Esophagus muscularis mucosa (tissue), 4 donors: ENCODE results near the gene SPPL3. TPM values are rescaled to one million over a fixed set of nuclear protein-coding genes. Genes with fewer than 3 reads are reported as not detected.
"Not testable (repeated sequence)": the region's sequence is repeated elsewhere in the genome, so short reads cannot be mapped to it uniquely, and the experiment has no call there.

Source experiments
- DNase-seq: peaks from one replicate; pipeline ENCODE4 v3.0.0-alpha.2; 2017; ENCODE audit errors: extremely low spot score
- H3K27ac ChIP-seq, 4 donors: fragments of 200-600 bp; sonication (generic); replicated peaks in 1 of 4; 1 replicate in 3 of 4; 2 replicates in 1 of 4; pipeline ENCODE4 v1.5.1; 2016 to 2019; ENCODE audit warnings: mild to moderate bottlenecking in 1 of 4
- H3K27me3 ChIP-seq, 4 donors: fragments of 200-600 bp; sonication (generic); one replicate each; pipeline versions ENCODE4 v1.5.1 to v1.6.0; 2016 to 2019
- H3K36me3 ChIP-seq, 4 donors: fragments of 200-600 bp; sonication (generic); one replicate each; pipeline ENCODE4 v1.5.1; 2016 to 2019
- H3K4me1 ChIP-seq, 4 donors: fragments of 200-600 bp; sonication (generic); one replicate each; pipeline ENCODE4 v1.5.1; 2016 to 2019
- H3K4me3 ChIP-seq, 4 donors: fragments of 200-600 bp; sonication (generic); 1 replicate in 2 of 4; 2 replicates in 2 of 4; pipeline ENCODE4 v1.5.1; 2016 to 2019; ENCODE audit warnings: mild to moderate bottlenecking in 4 of 4, moderate library complexity in 1 of 4
- H3K9me3 ChIP-seq, 4 donors: fragments of 200-600 bp; sonication (generic); 1 replicate in 3 of 4; 2 replicates in 1 of 4; pipeline ENCODE4 v1.5.1; 2016 to 2019
- EP300 ChIP-seq: sonication (generic); formaldehyde crosslinking; IDR thresholded peaks from one replicate; pipeline ENCODE4 v1.6.1; 2017; ENCODE audit warnings: antibody characterized with exemption
- POLR2A ChIP-seq: fragments of 450-650 bp; IDR thresholded peaks from one replicate; pipeline ENCODE4 v1.6.1; 2017; ENCODE audit warnings: antibody characterized with exemption, moderate library complexity, mild to moderate bottlenecking, low read depth
- POLR2AphosphoS5 ChIP-seq, 2 donors: sonication (generic); formaldehyde crosslinking; IDR thresholded peaks; one replicate each; pipeline ENCODE4 v1.6.1; 2017; ENCODE audit warnings: antibody characterized with exemption in 2 of 2
- WGBS: methylation state at CpG from one replicate; pipeline ENCODE4 v1.1.5; 2018; 5-methylcytosine and 5-hydroxymethylcytosine counted together
- intact Hi-C: fragments of 100-400 bp; cut with DNase I; formaldehyde crosslinking; loops from one replicate; pipeline ENCODE4 v1.15.1; 2023
- total RNA-seq, 4 donors: library from RNA; depleted of rRNA; stranded (reverse); fragments of >200 nt; gene quantifications; one replicate each; pipeline versions ENCODE4 v1.1.0 to v1.2.1, GENCODE V29; 2016
- TF ChIP-seq, protein P1 (sequence below), 3 experiments: fragments of 200-600 bp in 2 of 3; fragments of 450-650 bp in 1 of 3; sonication (generic) in 2 of 3; IDR thresholded peaks; one replicate each; pipeline ENCODE4 v1.5.1; 2017 to 2019; ENCODE audit warnings: antibody characterized with exemption in 3 of 3, mild to moderate bottlenecking in 2 of 3, moderate library complexity in 1 of 3

Gene SPPL3
- total RNA-seq, 4 donors from 2014 or later, result 18.4 to 32.1 (median 21.8) TPM

DNA sequence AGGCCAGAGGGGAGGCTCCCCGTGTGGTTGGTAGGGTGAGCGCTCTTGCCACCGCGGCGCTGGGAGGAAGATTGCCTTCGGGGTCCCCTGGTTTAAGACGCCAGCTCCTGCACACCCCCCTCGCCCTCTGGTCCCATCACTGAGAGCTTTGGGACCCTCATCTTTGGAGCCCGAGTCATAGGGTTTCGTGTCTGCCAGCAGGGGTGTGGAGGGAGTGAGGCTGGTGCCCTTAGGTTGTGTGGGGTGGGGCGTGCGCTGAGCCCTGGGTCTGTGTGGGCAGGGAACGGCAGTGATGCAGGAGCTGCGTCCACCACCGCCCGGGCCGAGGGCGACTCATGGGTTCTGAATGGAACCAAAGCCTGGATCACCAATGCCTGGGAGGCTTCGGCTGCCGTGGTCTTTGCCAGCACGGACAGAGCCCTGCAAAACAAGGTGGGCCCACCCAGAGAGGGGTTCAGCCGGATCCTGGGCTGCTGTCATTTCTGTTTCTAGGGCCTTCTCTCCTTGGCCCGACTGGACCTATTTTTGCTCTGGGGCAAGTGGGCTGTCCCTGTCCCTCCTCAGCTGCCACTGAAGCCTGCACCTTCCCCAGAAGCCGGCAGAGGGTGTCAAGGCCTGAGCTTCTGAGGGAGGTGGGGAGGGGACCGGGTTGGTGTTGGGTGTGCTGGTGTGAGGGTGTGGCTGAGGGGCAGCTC lies 166.5 kb downstream of the SPPL3 start:
- Histone ChIP-seq H3K9me3 (no peaks in the 10 kb centered on the region), H3K27ac (no peak overlapping the region), H3K27me3 (no peaks in the 10 kb centered on the region), H3K4me3 (no peak overlapping the region), H3K4me1 (no peaks in the 10 kb centered on the region), H3K36me3 (peaks cover 0 to 48% (median 36%) of the 10 kb centered on the region in 4 donors)
- TF ChIP-seq, protein P1, sequence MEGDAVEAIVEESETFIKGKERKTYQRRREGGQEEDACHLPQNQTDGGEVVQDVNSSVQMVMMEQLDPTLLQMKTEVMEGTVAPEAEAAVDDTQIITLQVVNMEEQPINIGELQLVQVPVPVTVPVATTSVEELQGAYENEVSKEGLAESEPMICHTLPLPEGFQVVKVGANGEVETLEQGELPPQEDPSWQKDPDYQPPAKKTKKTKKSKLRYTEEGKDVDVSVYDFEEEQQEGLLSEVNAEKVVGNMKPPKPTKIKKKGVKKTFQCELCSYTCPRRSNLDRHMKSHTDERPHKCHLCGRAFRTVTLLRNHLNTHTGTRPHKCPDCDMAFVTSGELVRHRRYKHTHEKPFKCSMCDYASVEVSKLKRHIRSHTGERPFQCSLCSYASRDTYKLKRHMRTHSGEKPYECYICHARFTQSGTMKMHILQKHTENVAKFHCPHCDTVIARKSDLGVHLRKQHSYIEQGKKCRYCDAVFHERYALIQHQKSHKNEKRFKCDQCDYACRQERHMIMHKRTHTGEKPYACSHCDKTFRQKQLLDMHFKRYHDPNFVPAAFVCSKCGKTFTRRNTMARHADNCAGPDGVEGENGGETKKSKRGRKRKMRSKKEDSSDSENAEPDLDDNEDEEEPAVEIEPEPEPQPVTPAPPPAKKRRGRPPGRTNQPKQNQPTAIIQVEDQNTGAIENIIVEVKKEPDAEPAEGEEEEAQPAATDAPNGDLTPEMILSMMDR (IDR thresholded peaks at IDR 0.05), result peak in 1 of 3 experiments; percentile 18
- no peak for TF ChIP-seq EP300
- intact Hi-C loops, result no loop called here
- DNase-seq, result no peak
- 90% methylated on average over 6 of the region's 25 CpGs for WGBS

DNA sequence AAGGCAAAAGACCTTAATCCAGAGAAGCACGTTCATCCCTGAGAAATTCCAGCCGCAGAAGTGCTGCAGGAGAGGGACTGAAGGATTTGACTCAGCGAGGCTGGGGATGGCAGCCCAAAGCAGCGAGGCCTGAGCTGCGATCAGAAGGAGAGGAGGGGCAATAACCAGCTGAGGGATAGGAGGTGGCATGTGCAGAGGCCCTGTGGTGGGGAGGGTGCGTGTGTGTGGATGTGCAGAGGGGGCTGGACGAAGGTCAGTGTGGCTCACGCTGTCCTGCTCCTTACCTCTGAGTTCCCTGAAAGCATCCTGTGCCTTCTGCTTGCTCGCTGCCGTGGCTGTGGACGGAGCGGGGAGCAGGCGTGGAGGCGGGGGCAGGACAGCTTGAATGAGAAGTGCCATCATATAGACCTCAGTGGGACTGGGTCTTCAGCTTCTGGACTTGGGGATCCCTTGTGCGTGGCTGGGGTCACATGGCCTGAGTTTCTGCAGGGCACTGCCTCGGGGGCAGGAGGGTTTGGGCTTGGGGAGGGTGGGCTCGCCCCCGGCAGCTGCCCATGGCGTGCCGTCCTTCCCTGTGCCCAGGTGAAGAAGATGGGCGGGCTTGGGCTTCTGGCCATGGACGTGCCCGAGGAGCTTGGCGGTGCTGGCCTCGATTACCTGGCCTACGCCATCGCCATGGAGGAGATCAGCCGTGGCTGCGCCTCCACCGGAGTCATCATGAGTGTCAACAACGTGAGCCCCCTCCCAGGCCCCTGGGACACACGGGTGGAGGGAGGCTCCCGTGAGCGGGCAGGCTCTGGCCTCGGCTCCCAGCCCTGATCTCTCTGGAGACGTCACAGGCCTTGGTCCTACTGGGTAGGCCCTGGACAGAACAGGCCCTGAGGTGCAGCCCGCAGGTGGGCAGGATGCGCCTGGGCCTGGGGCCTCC lies 167.5 kb downstream of the SPPL3 start:
- 96% methylated on average over 30 of the region's 38 CpGs for WGBS
- DNase-seq, result no peak
- Histone ChIP-seq H3K9me3 (no peaks in the 10 kb centered on the region), H3K36me3 (peaks cover 0 to 53% (median 36%) of the 10 kb centered on the region in 4 donors), H3K4me3 (no peak overlapping the region), H3K4me1 (no peaks in the 10 kb centered on the region), H3K27ac (no peak overlapping the region), H3K27me3 (no peaks in the 10 kb centered on the region)
- intact Hi-C loops, result no loop called here
- TF ChIP-seq EP300 (no peak), POLR2AphosphoS5 (IDR thresholded peaks at IDR 0.05) (no peak), POLR2A (no peak)
- TF ChIP-seq, protein P1 (IDR thresholded peaks at IDR 0.05), result no peak

DNA sequence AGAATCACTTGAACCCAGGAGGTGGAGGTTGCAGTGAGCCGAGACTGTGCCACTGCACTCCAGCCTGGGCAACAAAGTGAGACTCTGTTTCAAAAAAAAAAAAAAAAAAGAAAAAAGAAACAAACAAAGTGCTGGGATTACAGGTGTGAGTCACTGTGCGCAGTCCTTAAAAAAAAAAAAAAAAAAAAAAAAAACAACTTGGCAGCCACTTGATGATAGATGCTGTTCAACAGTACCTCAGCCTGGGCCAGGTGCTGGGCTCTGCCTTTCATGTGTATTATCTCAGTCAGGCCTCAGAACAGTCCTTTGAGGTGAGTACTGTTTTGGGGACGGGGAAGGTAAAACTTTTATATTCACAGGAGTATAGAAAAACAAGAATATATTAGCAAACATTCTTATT lies 169.0 kb downstream of the SPPL3 start:
- intact Hi-C loops, result no loop called here
- TF ChIP-seq POLR2A (no peak), EP300 (no peak)
- TF ChIP-seq, protein P1 (IDR thresholded peaks at IDR 0.05), result no peak
- H3K27ac ChIP-seq, result no peak overlapping the region
- no peak for DNase-seq
- no peaks in the 10 kb centered on the region for H3K4me1 ChIP-seq
- no peaks in the 10 kb centered on the region for H3K9me3 ChIP-seq
- no peak overlapping the region for H3K4me3 ChIP-seq
- 98% methylated on average over 3 of the region's 3 CpGs for WGBS
- no peaks in the 10 kb centered on the region for H3K27me3 ChIP-seq
- H3K36me3 ChIP-seq, result peaks cover 0 to 66% (median 46%) of the 10 kb centered on the region in 4 donors

DNA sequence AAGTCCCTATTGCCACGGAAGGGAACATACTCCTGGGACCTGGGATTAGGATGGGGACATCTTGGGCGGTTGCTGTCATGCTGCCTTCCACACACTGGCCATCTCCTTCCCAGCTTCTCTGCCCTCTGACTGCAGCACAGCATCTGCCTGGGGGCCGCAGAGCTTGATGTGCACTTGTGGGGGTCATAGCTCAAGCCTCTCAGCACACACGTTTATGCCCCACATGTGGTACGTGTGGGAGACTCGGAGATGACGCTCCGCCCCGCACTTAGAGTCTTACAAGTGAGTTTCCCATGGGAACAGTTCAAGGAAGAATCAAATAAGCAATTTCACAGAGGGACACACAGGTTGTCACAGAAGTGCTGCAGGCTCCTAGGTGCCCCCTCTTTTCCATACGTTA lies 169.9 kb downstream of the SPPL3 start:
- no peak overlapping the region for H3K27ac ChIP-seq
- DNase-seq, result no peak
- WGBS, result 93% methylated on average over 10 of the region's 10 CpGs
- no peaks in the 10 kb centered on the region for H3K9me3 ChIP-seq
- peaks cover 0 to 66% (median 45%) of the 10 kb centered on the region in 4 donors for H3K36me3 ChIP-seq
- no peaks in the 10 kb centered on the region for H3K4me1 ChIP-seq
- TF ChIP-seq POLR2A, result no peak
- intact Hi-C loops, result no loop called here
- no peak overlapping the region for H3K4me3 ChIP-seq
- no peaks in the 10 kb centered on the region for H3K27me3 ChIP-seq

DNA sequence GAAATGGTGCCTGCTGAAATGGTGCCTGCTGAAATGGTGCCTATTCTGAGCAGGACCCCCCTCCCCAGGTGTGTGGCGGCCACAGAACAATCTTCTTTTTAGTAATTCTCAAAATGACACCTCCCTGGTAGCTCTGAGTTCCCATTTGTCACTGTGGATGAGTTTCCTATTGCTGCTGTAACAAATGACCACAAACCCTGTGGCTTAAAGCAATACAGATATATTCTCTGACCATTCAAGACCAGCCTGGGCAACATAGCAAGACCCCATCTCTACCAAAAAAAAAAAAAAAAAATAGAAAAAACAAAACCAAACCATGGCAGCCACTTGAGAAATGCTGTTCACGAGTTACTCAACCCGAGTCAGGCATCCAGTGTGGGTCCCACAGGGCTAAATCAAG lies 170.6 kb downstream of the SPPL3 start:
- WGBS, result 92% methylated on average over 3 of the region's 3 CpGs
- H3K4me3 ChIP-seq, result no peak overlapping the region
- H3K27ac ChIP-seq, result no peak overlapping the region
- H3K9me3 ChIP-seq, result no peaks in the 10 kb centered on the region
- TF ChIP-seq EP300 (no peak), POLR2A (no peak), POLR2AphosphoS5 (IDR thresholded peaks at IDR 0.05) (no peak)
- TF ChIP-seq, protein P1 (IDR thresholded peaks at IDR 0.05), result no peak
- no peak for DNase-seq
- H3K36me3 ChIP-seq, result peaks cover 2 to 64% (median 44%) of the 10 kb centered on the region in 4 donors
- intact Hi-C loops, result no loop called here
- H3K27me3 ChIP-seq, result no peaks in the 10 kb centered on the region
- no peaks in the 10 kb centered on the region for H3K4me1 ChIP-seq

DNA sequence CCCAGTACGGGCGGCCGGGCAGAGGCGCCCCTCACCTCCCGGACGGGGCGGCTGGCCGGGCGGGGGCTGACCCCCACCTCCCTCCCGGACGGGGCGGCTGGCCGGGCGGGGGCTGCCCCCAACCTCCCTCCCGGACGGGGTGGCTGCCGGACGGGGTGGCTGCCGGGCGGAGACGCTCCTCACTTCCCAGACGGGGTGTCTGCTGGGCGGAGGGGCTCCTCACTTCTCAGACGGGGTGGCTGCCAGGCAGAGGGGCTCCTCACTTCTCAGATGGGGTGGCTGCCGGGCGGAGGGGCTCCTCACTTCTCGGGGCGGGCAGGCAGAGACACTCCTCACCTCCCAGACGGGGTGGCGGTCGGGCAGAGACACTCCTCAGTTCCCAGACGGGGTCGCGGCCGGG lies 172.0 kb downstream of the SPPL3 start:
- H3K4me3 ChIP-seq, intact Hi-C loops, H3K27ac ChIP-seq, H3K4me1 ChIP-seq, H3K9me3 ChIP-seq, DNase-seq, H3K27me3 ChIP-seq: not testable (repeated sequence)
- WGBS, result 90% methylated on average over 4 of the region's 35 CpGs
- peaks cover 11 to 64% (median 42%) of the 10 kb centered on the region in 4 donors for H3K36me3 ChIP-seq
